ENCODE data around the gene KERA. TPM values are rescaled to one million over a fixed set of nuclear protein-coding genes. Genes with fewer than 3 reads are reported as not detected.

KERA gene
- total and polyA plus RNA-seq, 12 donors, result not detected

DNA sequence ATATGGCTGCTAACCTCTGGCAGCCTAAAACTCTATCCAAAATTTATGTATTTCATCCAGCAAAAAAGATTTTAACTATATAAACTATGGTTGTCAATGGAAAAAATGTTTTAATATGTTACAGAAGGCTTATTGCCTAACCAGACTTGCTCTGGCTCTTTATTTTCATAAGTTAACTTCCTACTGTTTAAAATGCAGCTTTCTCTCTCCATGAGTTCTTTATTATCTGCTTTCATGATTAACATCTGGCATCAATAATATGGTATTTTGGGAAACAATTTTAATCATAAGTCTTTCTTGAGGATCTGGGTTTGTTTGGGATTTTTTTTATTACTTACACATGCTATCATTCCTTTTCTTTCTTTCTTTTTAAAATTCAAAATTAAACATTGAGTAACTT is 20.5 kb downstream of the KERA start:
- TF ChIP-seq POLR2A (IDR thresholded peaks at IDR 0.05), result no peak
- TF ChIP-seq, protein P1, sequence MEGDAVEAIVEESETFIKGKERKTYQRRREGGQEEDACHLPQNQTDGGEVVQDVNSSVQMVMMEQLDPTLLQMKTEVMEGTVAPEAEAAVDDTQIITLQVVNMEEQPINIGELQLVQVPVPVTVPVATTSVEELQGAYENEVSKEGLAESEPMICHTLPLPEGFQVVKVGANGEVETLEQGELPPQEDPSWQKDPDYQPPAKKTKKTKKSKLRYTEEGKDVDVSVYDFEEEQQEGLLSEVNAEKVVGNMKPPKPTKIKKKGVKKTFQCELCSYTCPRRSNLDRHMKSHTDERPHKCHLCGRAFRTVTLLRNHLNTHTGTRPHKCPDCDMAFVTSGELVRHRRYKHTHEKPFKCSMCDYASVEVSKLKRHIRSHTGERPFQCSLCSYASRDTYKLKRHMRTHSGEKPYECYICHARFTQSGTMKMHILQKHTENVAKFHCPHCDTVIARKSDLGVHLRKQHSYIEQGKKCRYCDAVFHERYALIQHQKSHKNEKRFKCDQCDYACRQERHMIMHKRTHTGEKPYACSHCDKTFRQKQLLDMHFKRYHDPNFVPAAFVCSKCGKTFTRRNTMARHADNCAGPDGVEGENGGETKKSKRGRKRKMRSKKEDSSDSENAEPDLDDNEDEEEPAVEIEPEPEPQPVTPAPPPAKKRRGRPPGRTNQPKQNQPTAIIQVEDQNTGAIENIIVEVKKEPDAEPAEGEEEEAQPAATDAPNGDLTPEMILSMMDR (IDR thresholded peaks at IDR 0.05), result no peak
- DNase-seq, result no peak
- no peaks in the 10 kb centered on the region for H3K36me3 ChIP-seq (replicated peaks in 1 of 2)
- no peaks in the 10 kb centered on the region for H3K9me3 ChIP-seq (replicated peaks in 1 of 3)
- H3K4me1 ChIP-seq (replicated peaks in 1 of 2), result no peaks in the 10 kb centered on the region
- H3K4me3 ChIP-seq, result no peak overlapping the region
- H3K27ac ChIP-seq, result no peak overlapping the region
- H3K27me3 ChIP-seq, result no peaks in the 10 kb centered on the region
- intact Hi-C loops (cut with DNase I), result no loop called here

DNA sequence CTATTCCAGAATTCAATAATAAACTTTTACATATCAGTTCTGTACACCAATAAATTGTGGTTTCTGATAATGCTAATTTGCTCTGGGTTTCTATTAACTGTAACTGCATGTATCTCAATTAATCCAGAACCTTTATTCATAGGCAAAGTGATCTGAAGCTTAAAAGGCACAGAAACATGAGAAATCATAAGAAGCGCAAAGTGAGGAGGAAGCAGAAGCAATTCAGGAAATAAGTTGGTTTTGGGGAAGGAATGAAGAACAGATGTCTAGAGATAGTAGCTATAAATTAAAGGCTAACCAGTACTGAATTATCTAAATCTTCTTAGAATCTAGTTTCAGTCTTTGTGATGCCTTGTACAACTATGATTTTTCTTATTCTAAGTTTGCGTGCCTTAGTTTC is 24.6 kb downstream of the KERA start:
- TF ChIP-seq, protein P1 (IDR thresholded peaks at IDR 0.05), result no peak
- no peak for TF ChIP-seq POLR2A (IDR thresholded peaks at IDR 0.05)
- no peak overlapping the region for H3K4me3 ChIP-seq
- no peaks in the 10 kb centered on the region for H3K36me3 ChIP-seq (replicated peaks in 1 of 2)
- WGBS, 4 donors, result 60 to 79% (median 74%) methylated on average over 2 of the region's 2 CpGs
- no peaks in the 10 kb centered on the region for H3K4me1 ChIP-seq (replicated peaks in 1 of 2)
- intact Hi-C loops (cut with DNase I), result no loop called here
- DNase-seq, result no peak
- no peaks in the 10 kb centered on the region for H3K9me3 ChIP-seq (replicated peaks in 1 of 3)
- no peaks in the 10 kb centered on the region for H3K27me3 ChIP-seq
- no peak overlapping the region for H3K27ac ChIP-seq

DNA sequence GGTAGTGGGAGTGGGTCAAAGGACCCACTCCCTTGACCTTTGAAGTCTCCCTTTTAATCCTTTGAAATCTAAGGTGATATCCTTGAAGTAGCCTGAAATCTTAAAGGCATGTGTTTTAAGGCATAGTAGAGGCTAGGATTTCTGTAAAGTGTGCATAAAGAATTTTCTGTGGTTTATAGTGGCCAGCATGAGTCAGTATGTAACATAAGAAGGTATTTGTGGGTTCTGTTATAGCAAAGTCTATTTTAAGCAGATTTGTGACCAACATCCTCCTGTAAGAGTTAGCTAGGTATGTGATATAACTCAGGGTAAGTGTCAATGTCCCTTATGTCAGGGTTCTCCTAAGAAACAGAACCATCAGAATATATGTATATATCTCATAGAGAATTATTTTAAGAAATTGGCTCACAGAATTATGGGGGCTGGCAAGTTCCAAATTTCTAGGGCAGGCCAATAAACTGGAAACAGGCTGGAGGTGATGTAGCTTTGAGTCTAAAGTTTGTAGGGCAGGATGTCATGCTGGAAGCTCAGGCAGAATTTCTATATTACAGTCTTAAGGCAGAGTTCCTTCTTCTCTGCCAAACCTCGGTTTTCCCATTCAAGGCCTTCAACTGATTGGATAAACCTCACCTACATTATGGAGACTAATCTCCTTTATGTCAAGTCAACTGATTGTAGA is 34.4 kb downstream of the KERA start:
- Histone ChIP-seq H3K36me3 (replicated peaks in 1 of 2) (no peaks in the 10 kb centered on the region), H3K4me3 (no peak overlapping the region), H3K27ac (no peak overlapping the region), H3K9me3 (replicated peaks in 1 of 3) (no peaks in the 10 kb centered on the region), H3K4me1 (replicated peaks in 1 of 2) (no peaks in the 10 kb centered on the region), H3K27me3 (no peaks in the 10 kb centered on the region)
- DNase-seq, result no peak
- 57 to 81% (median 71%) methylated on average over 1 of the region's 1 CpG for WGBS, 4 donors
- intact Hi-C loops (cut with DNase I), result no loop called here
- TF ChIP-seq POLR2A (IDR thresholded peaks at IDR 0.05), result no peak
- TF ChIP-seq, protein P1 (IDR thresholded peaks at IDR 0.05), result no peak

DNA sequence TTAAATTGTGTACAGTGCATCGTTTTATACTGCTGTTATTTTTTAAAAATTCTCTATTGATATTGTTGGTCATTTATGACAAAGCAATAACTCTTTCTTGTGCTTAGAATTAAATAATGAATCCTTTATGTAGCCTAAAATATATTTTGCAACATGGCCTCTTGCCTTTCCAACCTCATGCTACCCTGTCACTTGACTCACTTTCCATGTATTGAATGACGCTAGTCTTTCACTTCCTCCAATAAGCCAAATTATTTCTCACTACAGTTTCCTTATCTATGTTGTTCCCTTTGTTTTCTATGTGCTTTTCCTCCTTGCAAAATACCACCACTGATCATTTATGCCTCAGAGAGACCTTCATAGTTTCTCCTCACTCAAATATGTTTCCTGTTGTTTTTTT is 36.7 kb downstream of the KERA start:
- TF ChIP-seq POLR2A (IDR thresholded peaks at IDR 0.05), result no peak
- TF ChIP-seq, protein P1 (IDR thresholded peaks at IDR 0.05), result no peak
- 77 to 86% (median 81%) methylated on average over 2 of the region's 2 CpGs for WGBS, 4 donors
- no peaks in the 10 kb centered on the region for H3K9me3 ChIP-seq (replicated peaks in 1 of 3)
- no peaks in the 10 kb centered on the region for H3K36me3 ChIP-seq (replicated peaks in 1 of 2)
- no peak for DNase-seq
- no peak overlapping the region for H3K27ac ChIP-seq
- H3K4me3 ChIP-seq, result no peak overlapping the region
- H3K27me3 ChIP-seq, result no peaks in the 10 kb centered on the region
- H3K4me1 ChIP-seq (replicated peaks in 1 of 2), result no peaks in the 10 kb centered on the region
- intact Hi-C loops (cut with DNase I), result no loop called here
